ENCODE results near the gene AP3S2.
A peak's percentile ranks its signal among the peaks of the same experiment; 100 is the strongest.
"Not testable (repeated sequence)": the region's sequence is repeated elsewhere in the genome, so short reads cannot be mapped to it uniquely, and the experiment has no call there.

Gene AP3S2

DNA sequence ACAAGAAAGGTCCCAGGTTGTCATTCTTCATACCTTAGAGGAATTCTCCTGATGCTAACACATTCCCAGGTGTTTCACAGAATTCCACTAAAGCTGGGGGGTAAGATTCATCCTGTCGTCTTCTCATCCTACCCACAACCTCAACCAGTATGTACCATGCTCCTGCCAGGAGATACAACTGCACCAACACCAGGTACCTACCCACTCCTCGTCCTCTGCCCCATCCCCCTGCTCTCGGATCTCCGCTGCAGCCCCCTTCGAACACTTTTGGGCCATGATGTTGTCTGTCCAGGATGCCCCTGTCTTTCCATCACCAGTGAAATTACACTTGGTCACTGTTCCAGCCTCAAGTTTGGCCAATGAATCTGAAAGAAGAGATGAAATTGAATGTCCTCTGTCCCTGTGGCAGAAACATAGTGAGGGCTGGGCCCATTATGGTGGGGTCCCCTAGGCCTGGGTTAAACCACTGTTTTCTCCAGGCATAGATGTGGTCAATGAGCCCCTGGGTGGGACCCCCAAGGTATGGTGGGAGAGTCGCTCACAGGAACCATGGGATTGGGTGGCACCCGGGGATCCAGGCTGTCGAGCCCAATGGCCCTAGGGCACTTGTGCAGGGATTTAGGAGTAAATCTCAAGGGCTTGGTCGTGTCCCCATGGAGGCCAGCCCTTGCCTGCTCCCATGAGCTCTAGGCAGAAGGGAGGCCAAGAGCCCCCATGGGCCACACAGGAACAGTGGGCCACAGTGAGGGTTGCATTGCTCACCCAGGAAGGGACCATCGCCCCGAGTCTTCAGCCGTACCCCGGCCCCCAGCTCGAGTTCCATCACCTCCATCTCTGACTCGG, 9.4 kb upstream of the AP3S2 start:
- DNase-seq: no peak

DNA sequence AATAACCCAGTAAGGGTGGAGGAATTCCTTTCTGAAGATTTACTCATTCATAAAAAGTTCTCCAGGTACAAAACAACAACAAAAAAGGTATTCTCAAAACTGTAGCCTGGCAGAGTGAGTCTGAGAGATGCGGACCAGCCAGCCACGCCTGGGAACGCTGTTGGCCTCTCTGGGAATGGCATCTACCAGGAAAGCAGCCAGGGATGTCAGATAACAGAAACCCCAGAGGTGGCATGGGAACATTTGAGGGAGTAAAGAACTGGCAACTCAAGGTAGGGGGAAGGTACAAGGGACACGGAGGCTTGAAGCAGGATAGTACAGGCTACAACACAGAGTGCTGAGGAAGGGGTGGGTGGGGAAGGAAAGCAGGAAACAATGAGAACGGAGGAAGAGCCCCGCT, 7.1 kb upstream of the AP3S2 start:
- DNase-seq: no peak

DNA sequence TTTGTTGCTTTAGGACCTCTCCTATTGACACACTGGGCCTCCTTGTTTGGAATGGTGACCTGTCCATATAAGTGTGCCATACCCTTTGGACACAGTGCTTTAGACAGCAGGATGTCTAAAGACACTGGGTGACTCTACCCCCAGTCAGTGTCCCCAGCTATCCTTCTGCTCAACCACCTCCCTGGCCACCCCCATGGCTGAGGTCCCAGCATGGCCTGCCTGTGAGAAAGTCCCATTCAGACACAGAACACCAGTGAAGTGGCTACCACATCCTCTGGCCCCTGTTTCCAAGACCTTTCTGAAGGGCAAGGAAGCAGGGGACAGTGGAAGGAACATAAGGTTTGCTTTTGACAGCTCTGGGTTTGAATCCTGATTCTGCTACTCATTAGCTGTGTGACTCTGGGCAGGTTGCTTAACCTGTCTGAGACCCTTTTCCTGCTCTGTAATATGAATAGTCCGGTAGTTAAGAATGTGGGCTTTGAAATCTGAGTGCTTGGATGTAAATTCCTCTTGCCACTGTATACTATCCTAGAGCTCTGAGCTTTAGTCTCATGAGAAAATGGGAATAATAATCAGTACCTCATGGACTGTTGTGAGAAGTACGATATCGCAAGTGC, 6.3 kb upstream of the AP3S2 start:
- DNase-seq: no peak

GRCh38 chr15:89899295-89899945, 5.6 kb upstream of the AP3S2 start:
- no peak for DNase-seq

GRCh38 chr15:89898614-89899294, 5.0 kb upstream of the AP3S2 start:
- DNase-seq: peak; percentile 9

- no peak for DNase-seq
These were observed 4.4 kb upstream of the AP3S2 start for GRCh38 chr15:89898146-89898545.

GRCh38 chr15:89893027-89893426, 767 bp downstream of the AP3S2 start:
- no peak for DNase-seq

DNA sequence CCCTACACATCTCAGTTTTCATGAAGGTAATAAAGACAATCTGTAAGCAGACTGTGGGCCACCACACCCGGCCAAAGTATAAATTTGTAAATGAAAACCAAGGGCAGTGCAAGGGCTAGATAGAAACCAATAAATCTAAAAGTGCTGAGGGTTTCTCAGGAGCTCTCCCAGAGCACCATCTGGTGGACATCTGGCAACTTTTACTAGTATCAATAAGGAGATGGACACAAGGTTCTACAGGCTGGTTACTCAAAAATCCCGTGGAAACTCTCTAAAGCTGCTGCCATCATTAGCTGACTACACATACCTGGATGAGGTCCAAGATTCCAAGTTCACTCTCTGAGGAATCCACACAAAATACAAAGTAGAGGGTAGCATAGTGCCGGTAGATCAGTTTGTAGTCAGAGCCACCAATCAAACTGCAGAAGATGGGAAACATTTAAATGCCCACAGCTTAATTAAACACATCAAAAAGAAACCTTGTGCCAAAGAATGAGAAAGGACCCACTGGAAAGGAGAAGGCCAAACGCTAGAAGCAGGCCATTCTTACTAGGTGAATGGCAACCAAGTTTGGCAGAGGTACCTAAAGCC, 5.5 kb downstream of the AP3S2 start:
- no peak for DNase-seq

GRCh38 chr15:89885611-89886010, 8.2 kb downstream of the AP3S2 start:
- no peak for DNase-seq

DNA sequence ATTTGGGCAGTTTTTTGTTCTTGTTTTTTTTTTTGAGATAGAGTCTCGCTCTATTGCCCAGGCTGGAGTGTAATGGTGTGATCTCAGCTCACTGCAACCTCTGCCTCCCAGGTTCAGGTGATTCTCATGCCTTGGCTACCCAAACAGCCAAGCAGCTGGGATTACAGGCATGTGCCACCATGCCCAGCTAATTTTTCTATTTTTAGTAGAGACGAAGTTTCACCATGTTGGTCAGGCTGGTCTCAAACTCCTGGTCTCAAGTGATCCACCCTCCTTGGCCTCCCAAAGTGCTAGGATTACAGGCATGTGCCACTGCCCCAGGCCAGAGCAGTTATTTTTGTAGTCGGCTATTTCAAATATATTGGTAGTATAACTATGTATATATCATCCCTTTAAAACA, 8.6 kb downstream of the AP3S2 start:
- not testable (repeated sequence) for DNase-seq

DNA sequence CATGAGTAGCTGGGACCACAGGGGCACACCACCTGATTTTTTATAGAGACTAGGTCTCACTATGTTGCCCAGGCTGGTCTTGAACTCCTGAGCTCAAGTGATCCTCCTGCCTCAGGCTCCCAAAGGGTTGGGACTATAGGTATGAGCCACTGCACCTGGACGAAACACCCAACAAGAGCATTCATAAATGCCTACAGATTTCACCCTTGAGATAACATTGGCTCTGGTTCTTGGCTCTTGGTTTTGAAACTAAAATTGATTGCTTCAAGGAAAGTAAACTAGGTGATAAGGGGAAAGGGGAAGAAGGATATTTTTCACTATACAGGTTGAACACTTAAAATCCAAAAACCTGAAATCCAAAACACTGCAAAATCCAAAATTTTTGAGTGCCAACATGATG, 10.3 kb downstream of the AP3S2 start:
- no peak for DNase-seq

- DNase-seq: no peak
These were observed 13.1 kb downstream of the AP3S2 start for GRCh38 chr15:89880727-89881126.

DNA sequence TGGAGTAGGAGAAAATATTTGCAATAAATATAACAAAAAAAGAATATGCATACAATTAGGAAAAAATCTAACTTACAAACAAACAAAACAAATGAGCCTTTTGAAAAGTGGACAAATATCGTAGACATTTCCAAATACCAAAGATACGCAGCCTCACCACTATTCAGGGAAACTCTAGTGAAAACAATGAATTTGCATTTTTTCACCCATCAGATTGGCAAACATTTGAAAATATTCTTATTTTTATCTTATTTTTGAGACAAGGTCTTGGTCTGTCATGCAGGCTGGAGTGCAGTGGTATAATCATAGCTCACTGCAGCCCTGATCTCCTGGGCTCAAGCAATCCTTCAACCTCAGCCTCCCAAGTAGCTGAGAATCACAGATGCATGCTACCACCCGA, 15.5 kb downstream of the AP3S2 start:
- DNase-seq: no peak

- no peak for DNase-seq
These were observed 16.7 kb downstream of the AP3S2 start for GRCh38 chr15:89877083-89877425.

GRCh38 chr15:89876396-89877082, 17.3 kb downstream of the AP3S2 start:
- no peak for DNase-seq

GRCh38 chr15:89875741-89876140, 18.1 kb downstream of the AP3S2 start:
- DNase-seq: no peak

DNA sequence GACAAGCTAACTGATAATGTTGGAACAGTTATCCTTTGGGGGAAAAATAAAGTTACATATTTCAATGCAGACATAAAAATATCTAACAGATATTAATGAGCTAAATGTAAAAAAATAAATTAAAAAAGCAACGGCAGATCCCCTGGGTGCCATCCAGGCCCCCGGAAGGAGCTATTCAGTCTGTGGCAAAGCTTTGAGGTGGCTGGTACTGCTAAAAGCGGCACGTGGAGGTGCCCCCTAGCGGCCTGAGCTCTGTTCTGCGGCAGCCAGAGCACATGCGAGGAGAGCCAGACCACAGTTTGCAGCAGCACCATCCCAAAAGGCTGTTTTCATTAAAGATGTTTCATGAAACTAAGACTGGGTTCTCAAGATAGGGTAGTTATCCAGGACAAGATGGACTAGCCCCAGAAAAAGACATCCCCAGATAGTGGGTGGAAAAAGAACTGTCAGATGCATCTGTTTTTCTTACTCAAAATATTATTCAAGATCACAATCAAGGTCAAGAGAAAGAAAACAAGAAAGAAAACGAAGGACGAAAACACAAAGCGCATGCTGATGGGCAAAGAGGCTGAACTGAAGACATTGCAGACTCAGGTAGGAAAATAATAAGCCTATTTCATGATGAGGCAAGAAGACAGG, 18.7 kb downstream of the AP3S2 start:
- DNase-seq: peak; percentile 56

- DNase-seq: no peak
These were observed 23.0 kb downstream of the AP3S2 start for GRCh38 chr15:89870688-89871288.

- DNase-seq: no peak
These were observed 23.8 kb downstream of the AP3S2 start for GRCh38 chr15:89870006-89870405.

- DNase-seq: not testable (repeated sequence)
These were observed 24.3 kb downstream of the AP3S2 start for GRCh38 chr15:89869490-89869889.

- no peak for DNase-seq
These were observed 28.6 kb downstream of the AP3S2 start for GRCh38 chr15:89864958-89865739.
